Testis (tissue), 2 donors: ENCODE measurements around the gene SELE.

Experiments used
- POLR2A ChIP-seq: fragments of 450-650 bp; IDR thresholded peaks from one replicate; pipeline ENCODE4 v1.6.1; 2017; ENCODE audit warnings: antibody characterized with exemption, mild to moderate bottlenecking, moderate library complexity
- TF ChIP-seq, protein P1 (sequence below), 3 experiments: fragments of 450-650 bp in 2 of 3; fragments of 200-600 bp in 1 of 3; sonication (generic) in 1 of 3; IDR thresholded peaks; one replicate each; pipeline ENCODE4 v1.5.1; 2016 to 2019; ENCODE audit warnings: antibody characterized with exemption in 3 of 3, mild to moderate bottlenecking in 2 of 3, moderate library complexity in 1 of 3

- TF ChIP-seq POLR2A, result no peak
- TF ChIP-seq, protein P1, sequence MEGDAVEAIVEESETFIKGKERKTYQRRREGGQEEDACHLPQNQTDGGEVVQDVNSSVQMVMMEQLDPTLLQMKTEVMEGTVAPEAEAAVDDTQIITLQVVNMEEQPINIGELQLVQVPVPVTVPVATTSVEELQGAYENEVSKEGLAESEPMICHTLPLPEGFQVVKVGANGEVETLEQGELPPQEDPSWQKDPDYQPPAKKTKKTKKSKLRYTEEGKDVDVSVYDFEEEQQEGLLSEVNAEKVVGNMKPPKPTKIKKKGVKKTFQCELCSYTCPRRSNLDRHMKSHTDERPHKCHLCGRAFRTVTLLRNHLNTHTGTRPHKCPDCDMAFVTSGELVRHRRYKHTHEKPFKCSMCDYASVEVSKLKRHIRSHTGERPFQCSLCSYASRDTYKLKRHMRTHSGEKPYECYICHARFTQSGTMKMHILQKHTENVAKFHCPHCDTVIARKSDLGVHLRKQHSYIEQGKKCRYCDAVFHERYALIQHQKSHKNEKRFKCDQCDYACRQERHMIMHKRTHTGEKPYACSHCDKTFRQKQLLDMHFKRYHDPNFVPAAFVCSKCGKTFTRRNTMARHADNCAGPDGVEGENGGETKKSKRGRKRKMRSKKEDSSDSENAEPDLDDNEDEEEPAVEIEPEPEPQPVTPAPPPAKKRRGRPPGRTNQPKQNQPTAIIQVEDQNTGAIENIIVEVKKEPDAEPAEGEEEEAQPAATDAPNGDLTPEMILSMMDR (IDR thresholded peaks at IDR 0.05), result no peak
Observed at GRCh38 chr1:169722779-169723178, 11.1 kb downstream of the SELE start.
